ENCODE measurements around the gene TMEM144.

TMEM144 gene

DNA sequence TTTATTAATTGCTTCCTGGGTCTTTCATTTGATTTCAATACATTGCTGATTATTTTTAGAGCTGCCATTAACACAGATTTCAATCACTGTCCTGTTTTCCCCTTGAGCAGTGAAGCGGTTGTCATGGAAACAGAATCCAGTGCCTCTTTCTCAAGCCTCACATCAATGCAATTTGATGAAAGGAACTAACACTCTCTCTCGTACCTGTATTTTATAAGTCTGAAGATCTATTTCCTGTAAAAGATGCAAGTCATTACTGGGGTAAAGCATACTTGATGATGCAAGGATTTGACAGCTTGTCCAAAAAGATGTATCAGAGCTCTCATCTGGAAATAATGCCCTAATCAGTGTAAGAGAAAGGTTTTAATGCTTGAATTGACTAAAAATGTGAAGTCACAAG, 19.6 kb upstream of the TMEM144 start:
- H3K9me2 ChIP-seq (replicated peaks; ENCODE audit: insufficient read depth, low read length) = no peaks in the 10 kb centered on the region
- no peak overlapping the region for H3K9ac ChIP-seq (ENCODE audit: low read length)
- H3K4me3 ChIP-seq (ENCODE audit: low read length) = no peak overlapping the region
- no peaks in the 10 kb centered on the region for H4K20me1 ChIP-seq (ENCODE audit: insufficient read depth, low read length)
- H3K4me2 ChIP-seq (ENCODE audit: low read depth, low read length) = no peak overlapping the region
- H3F3A ChIP-seq (ENCODE audit: insufficient read depth, low read length) = no peaks in the 10 kb centered on the region
- H2AFZ ChIP-seq (ENCODE audit: low read length) = no peak overlapping the region
- TF ChIP-seq EZH2phosphoT487 (IDR thresholded peaks at IDR 0.05; ENCODE audit: low read length) (no peak), EZH2 (optimal IDR thresholded peaks at IDR 0.05; ENCODE audit: low read depth, low read length) (no peak)
- TF ChIP-seq, protein P1, sequence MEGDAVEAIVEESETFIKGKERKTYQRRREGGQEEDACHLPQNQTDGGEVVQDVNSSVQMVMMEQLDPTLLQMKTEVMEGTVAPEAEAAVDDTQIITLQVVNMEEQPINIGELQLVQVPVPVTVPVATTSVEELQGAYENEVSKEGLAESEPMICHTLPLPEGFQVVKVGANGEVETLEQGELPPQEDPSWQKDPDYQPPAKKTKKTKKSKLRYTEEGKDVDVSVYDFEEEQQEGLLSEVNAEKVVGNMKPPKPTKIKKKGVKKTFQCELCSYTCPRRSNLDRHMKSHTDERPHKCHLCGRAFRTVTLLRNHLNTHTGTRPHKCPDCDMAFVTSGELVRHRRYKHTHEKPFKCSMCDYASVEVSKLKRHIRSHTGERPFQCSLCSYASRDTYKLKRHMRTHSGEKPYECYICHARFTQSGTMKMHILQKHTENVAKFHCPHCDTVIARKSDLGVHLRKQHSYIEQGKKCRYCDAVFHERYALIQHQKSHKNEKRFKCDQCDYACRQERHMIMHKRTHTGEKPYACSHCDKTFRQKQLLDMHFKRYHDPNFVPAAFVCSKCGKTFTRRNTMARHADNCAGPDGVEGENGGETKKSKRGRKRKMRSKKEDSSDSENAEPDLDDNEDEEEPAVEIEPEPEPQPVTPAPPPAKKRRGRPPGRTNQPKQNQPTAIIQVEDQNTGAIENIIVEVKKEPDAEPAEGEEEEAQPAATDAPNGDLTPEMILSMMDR (IDR thresholded peaks at IDR 0.05; ENCODE audit: low read length) = no peak
- no peaks in the 10 kb centered on the region for H3K79me2 ChIP-seq (ENCODE audit: low read length)
- H3K4me1 ChIP-seq (ENCODE audit: low read length) = peaks cover 6% of the 10 kb centered on the region
- H3K27ac ChIP-seq (ENCODE audit: low read length) = no peak overlapping the region
- no peaks in the 10 kb centered on the region for H3K36me3 ChIP-seq (replicated peaks; ENCODE audit: insufficient read depth, low read length)
- no peaks in the 10 kb centered on the region for H3K27me3 ChIP-seq (replicated peaks; ENCODE audit: insufficient read depth, low read length)
- no peaks in the 10 kb centered on the region for H3K9me3 ChIP-seq (replicated peaks; ENCODE audit: insufficient read depth, low read length)
- DNase-seq = no peak

DNA sequence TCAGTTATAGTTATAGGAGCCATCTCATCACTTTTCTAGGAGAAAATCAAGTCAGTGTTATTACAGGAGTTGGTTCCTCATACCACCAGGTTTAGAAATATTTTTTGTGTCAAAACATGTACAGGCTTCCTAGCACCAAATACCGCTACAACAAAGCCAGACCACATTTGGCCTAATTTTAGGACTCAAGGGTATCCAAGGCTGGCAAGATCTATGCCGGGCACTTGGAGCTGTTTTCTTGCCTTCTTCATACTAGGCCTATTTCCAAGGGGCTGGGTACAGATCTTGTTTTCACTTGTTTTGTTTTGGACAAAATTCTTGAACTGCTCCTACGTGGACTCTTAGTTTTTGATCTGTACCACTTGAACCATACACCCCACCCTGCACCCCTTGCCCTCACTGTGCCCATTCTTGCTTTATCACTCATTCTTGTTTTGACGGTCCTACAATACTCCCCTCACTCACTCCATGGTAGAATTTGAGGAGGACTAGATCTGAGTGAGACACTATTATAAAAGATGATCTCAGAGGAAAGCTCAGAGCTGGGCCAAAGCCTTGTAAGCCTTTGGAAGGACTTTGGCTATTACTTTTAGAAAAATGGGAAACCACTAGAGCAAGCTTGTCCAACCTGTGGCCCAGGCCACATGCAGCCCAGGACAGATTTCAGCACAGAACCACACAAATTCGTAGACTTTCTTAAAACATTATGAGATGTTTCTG, 17.7 kb upstream of the TMEM144 start:
- TF ChIP-seq EZH2phosphoT487 (IDR thresholded peaks at IDR 0.05; ENCODE audit: low read length) = no peak
- TF ChIP-seq, protein P1 (IDR thresholded peaks at IDR 0.05; ENCODE audit: low read length) = no peak
- TF ChIP-seq EZH2 (optimal IDR thresholded peaks at IDR 0.05; ENCODE audit: low read depth, low read length) = no peak
- DNase-seq = no peak

GRCh38 chr4:158193171-158193749, 17.0 kb upstream of the TMEM144 start:
- H3K4me2 ChIP-seq (ENCODE audit: low read depth, low read length) = 0 out of 2 replicates have a peak overlapping the region, but pooled peaks have one; percentile 6
- no peak overlapping the region for H3K4me3 ChIP-seq (ENCODE audit: low read length)
- TF ChIP-seq EZH2phosphoT487 (IDR thresholded peaks at IDR 0.05; ENCODE audit: low read length) = no peak
- TF ChIP-seq, protein P1 (IDR thresholded peaks at IDR 0.05; ENCODE audit: low read length) = peak; percentile 72
- TF ChIP-seq EZH2 (optimal IDR thresholded peaks at IDR 0.05; ENCODE audit: low read depth, low read length) = no peak
- H3K27me3 ChIP-seq (replicated peaks; ENCODE audit: insufficient read depth, low read length) = no peaks in the 10 kb centered on the region
- H3K36me3 ChIP-seq (replicated peaks; ENCODE audit: insufficient read depth, low read length) = no peaks in the 10 kb centered on the region
- peak overlapping the region; percentile 23; the same call in 1 of the 2 replicates for H2AFZ ChIP-seq (ENCODE audit: low read length)
- no peak overlapping the region for H3K9ac ChIP-seq (ENCODE audit: low read length)
- no peaks in the 10 kb centered on the region for H3K79me2 ChIP-seq (ENCODE audit: low read length)
- no peak overlapping the region for H3K27ac ChIP-seq (ENCODE audit: low read length)
- H3F3A ChIP-seq (ENCODE audit: insufficient read depth, low read length) = no peaks in the 10 kb centered on the region
- peaks cover 6% of the 10 kb centered on the region for H3K4me1 ChIP-seq (ENCODE audit: low read length)
- no peaks in the 10 kb centered on the region for H4K20me1 ChIP-seq (ENCODE audit: insufficient read depth, low read length)
- no peaks in the 10 kb centered on the region for H3K9me3 ChIP-seq (replicated peaks; ENCODE audit: insufficient read depth, low read length)
- peak; percentile 55 for DNase-seq
- H3K9me2 ChIP-seq (replicated peaks; ENCODE audit: insufficient read depth, low read length) = no peaks in the 10 kb centered on the region

More for the DNA sequence above, 17.7 kb upstream of the TMEM144 start:
- Histone ChIP-seq H4K20me1 (ENCODE audit: insufficient read depth, low read length) (no peaks in the 10 kb centered on the region), H2AFZ (ENCODE audit: low read length) (no peak overlapping the region), H3F3A (ENCODE audit: insufficient read depth, low read length) (no peaks in the 10 kb centered on the region), H3K36me3 (replicated peaks; ENCODE audit: insufficient read depth, low read length) (no peaks in the 10 kb centered on the region), H3K4me1 (ENCODE audit: low read length) (peaks cover 6% of the 10 kb centered on the region), H3K9me3 (replicated peaks; ENCODE audit: insufficient read depth, low read length) (no peaks in the 10 kb centered on the region), H3K4me2 (ENCODE audit: low read depth, low read length) (no peak overlapping the region), H3K27me3 (replicated peaks; ENCODE audit: insufficient read depth, low read length) (no peaks in the 10 kb centered on the region), H3K27ac (ENCODE audit: low read length) (no peak overlapping the region), H3K4me3 (ENCODE audit: low read length) (no peak overlapping the region), H3K9me2 (replicated peaks; ENCODE audit: insufficient read depth, low read length) (no peaks in the 10 kb centered on the region), H3K79me2 (ENCODE audit: low read length) (no peaks in the 10 kb centered on the region), H3K9ac (ENCODE audit: low read length) (no peak overlapping the region)
